PC-3 (cell line): ENCODE data around the gene ACAD8.

ENCODE experiments used
- CTCF ChIP-seq: fragments of 300-600 bp; sonication (generic); conservative IDR thresholded peaks from 2 replicates; pipeline ENCODE4 v1.5.1; 2017; ENCODE audit warnings: antibody characterized with exemption, low read depth, mild to moderate bottlenecking, low read length
- EZH2 ChIP-seq: fragments of 300-600 bp; sonication (generic); IDR thresholded peaks from one replicate; pipeline ENCODE4 v1.6.1; 2017; ENCODE audit warnings: antibody characterized with exemption, mild to moderate bottlenecking, low read length; ENCODE audit not compliant: unreplicated experiment
- EZH2phosphoT487 ChIP-seq: fragments of 300-600 bp; sonication (generic); IDR thresholded peaks from 2 replicates; pipeline ENCODE4 v1.6.1; 2018; ENCODE audit warnings: mild to moderate bottlenecking, antibody characterized with exemption, low read length, borderline replicate concordance

GRCh38 chr11:134252346-134253187 lies 801 bp upstream of the ACAD8 start:
- TF ChIP-seq CTCF (no peak; the same call in 1 of the 2 replicates), EZH2 (no peak), EZH2phosphoT487 (no peak)
